ENCODE data around the gene CAPS.
"Not testable (repeated sequence)": the region's sequence is repeated elsewhere in the genome, so short reads cannot be mapped to it uniquely, and the experiment has no call there.

The CAPS gene

GRCh38 chr19:5881543-5882299 is 32.3 kb upstream of the CAPS start:
- Histone ChIP-seq H3K4me3 (ENCODE audit: low read depth in 1 of 2, low read length in 1 of 2) (no peak overlapping the region), H3K36me3 (no peaks in the 10 kb centered on the region), H3K27ac (no peak overlapping the region), H3K9me3 (no peaks in the 10 kb centered on the region), H3K4me1 (ENCODE audit: control insufficient read depth in 1 of 2, insufficient read depth in 1 of 2, low read depth in 1 of 2, low read length in 1 of 2) (no peaks in the 10 kb centered on the region), H3K27me3 (peaks cover 35% of the 10 kb centered on the region)
- TF ChIP-seq CTCF (IDR thresholded peaks at IDR 0.05), result no peak

GRCh38 chr19:5882421-5882968 is 31.6 kb upstream of the CAPS start:
- TF ChIP-seq CTCF (IDR thresholded peaks at IDR 0.05), result no peak
- Histone ChIP-seq H3K9me3 (no peaks in the 10 kb centered on the region), H3K4me3 (ENCODE audit: low read depth in 1 of 2, low read length in 1 of 2) (no peak overlapping the region), H3K27ac (no peak overlapping the region), H3K4me1 (ENCODE audit: control insufficient read depth in 1 of 2, insufficient read depth in 1 of 2, low read depth in 1 of 2, low read length in 1 of 2) (no peaks in the 10 kb centered on the region), H3K27me3 (peaks cover 35% of the 10 kb centered on the region), H3K36me3 (no peaks in the 10 kb centered on the region)

DNA sequence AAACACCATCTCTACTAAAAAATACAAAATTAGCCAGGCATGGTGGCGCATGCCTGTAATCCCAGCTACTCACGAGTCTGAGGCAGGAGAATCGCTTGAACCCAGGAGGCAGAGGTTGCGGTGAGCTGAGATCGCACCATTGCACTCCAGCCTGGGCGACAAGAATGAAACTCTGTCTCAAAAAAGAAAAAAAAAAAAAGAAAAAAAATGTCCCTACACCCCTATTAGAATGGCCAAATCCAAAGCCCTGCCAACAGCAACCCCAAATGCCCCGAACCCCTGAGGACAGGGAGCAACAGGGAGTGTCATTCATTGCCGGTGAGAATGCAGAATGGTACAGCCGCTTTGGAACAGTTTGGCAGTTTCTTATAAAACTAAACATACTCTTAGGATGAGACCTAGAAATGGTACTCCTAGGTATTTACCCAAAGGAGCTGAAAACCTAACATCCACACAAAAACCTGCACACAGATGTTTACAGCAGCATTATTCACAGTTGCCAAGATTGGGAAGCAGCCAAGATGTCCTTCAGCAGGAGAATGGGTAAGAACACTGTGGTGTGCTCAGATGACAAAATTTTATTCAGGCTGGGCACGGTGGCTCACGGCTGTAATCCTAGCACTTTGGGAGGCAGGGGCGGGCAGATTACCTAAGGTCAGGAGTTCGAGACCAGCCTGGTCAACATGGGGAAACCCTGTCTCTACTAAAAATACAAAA is 30.7 kb upstream of the CAPS start:
- H3K4me3 ChIP-seq (ENCODE audit: low read depth in 1 of 2, low read length in 1 of 2); H3K9me3 ChIP-seq; H3K36me3 ChIP-seq; H3K27ac ChIP-seq; H3K4me1 ChIP-seq (ENCODE audit: control insufficient read depth in 1 of 2, insufficient read depth in 1 of 2, low read depth in 1 of 2, low read length in 1 of 2): not testable (repeated sequence)
- H3K27me3 ChIP-seq, result peaks cover 35% of the 10 kb centered on the region

DNA sequence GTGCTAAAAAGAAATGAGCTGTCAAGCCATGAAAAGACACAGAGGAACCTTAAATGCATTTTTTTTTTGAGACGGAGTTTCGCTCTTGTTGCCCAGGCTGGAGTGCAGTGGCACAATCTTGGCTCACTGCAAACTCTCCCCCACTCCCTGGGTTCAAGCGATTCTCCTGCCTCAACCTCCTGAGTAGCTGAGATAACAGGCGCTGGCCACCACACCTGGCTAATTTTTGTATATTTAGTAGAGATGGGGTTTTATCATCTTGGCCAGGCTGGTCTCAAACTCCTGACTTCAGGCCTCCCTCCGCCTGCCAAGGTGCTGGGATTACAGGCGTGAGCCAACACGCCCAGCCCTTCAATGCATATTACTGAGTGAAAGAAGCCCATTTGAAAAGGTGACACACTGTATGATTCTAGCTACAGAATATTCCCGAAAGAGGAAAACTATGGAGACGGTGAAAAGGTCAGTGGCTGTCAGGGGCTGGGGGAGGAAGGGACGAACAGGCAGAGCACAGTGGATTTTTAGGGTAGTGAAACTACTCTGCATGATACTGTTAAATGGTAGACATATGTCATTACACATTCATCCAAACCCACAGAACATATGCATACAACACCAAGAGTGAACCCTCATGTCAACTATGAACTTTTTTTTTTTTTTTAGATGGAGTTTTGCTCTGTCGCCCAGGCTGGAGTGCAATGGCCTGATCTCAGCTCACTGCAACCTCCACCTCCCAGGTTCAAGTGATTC is 29.8 kb upstream of the CAPS start:
- not testable (repeated sequence) for H3K27ac ChIP-seq; H3K36me3 ChIP-seq; H3K4me1 ChIP-seq (ENCODE audit: control insufficient read depth in 1 of 2, insufficient read depth in 1 of 2, low read depth in 1 of 2, low read length in 1 of 2); H3K4me3 ChIP-seq (ENCODE audit: low read depth in 1 of 2, low read length in 1 of 2); H3K9me3 ChIP-seq
- H3K27me3 ChIP-seq, result peaks cover 36% of the 10 kb centered on the region

GRCh38 chr19:5889288-5889971 is 24.6 kb upstream of the CAPS start:
- Histone ChIP-seq H3K4me3 (ENCODE audit: low read depth in 1 of 2, low read length in 1 of 2) (no peak overlapping the region), H3K27ac (no peak overlapping the region), H3K36me3 (peaks cover 8% of the 10 kb centered on the region), H3K9me3 (no peaks in the 10 kb centered on the region), H3K4me1 (ENCODE audit: control insufficient read depth in 1 of 2, insufficient read depth in 1 of 2, low read depth in 1 of 2, low read length in 1 of 2) (no peaks in the 10 kb centered on the region), H3K27me3 (peaks cover 41% of the 10 kb centered on the region)
- TF ChIP-seq CTCF (IDR thresholded peaks at IDR 0.05), result no peak

DNA sequence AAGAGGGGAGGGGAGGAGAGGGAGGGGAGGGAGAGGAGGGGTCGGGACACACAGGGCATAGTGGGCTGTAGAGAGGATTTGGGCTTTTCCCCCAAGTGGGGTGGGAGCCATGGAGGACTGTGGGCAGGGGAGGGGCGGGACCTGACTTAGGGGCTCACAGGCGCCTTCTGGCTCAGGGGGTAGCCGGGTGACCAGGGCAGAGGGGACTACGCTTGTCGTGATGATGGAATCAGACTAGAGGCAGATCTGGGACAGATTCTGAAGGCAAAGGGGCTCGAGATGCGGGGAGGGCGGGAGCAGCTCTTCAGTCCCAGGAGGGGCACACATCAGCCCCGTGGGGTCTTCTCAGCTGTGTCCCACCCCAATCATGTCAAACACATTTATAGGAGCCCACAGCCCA is 24.0 kb upstream of the CAPS start:
- Histone ChIP-seq H3K9me3 (no peaks in the 10 kb centered on the region), H3K4me3 (ENCODE audit: low read depth in 1 of 2, low read length in 1 of 2) (no peak overlapping the region), H3K27ac (no peak overlapping the region), H3K36me3 (peaks cover 14% of the 10 kb centered on the region), H3K4me1 (ENCODE audit: control insufficient read depth in 1 of 2, insufficient read depth in 1 of 2, low read depth in 1 of 2, low read length in 1 of 2) (no peaks in the 10 kb centered on the region), H3K27me3 (peaks cover 41% of the 10 kb centered on the region)
- no peak for TF ChIP-seq CTCF (IDR thresholded peaks at IDR 0.05)

Measured in neutrophil (primary cell).